ENCODE measurements around the gene SLK. TPM values are rescaled to one million over a fixed set of nuclear protein-coding genes. Genes with fewer than 3 reads are reported as not detected.

The SLK gene
- total RNA-seq, 2 experiments from 2014 or later: 20.5 to 20.8 TPM

GRCh38 chr10:103947799-103948516 lies 19.0 kb upstream of the SLK start:
- no peaks in the 10 kb centered on the region for H3K27me3 Mint-ChIP-seq
- CTCF ChIA-PET: no interaction called here
- peaks cover 9% of the 10 kb centered on the region for H3K4me1 Mint-ChIP-seq (ENCODE audit: low read depth)
- DNase-seq (no peak), ATAC-seq (ENCODE audit: poor library complexity) (no peak)
- intact Hi-C loops (cut with DNase I, micrococcal nuclease): no loop called here
- POLR2A ChIA-PET: no interaction called here
- H3K27ac ChIP-seq (ENCODE audit: low read depth in 1 of 2, low read length in 2 of 2): no peak overlapping the region
- no peaks in the 10 kb centered on the region for H3K9me3 Mint-ChIP-seq
- H3K9me3 ChIP-seq (ENCODE audit: control insufficient read depth in 1 of 2, insufficient read depth in 1 of 2, low read length in 2 of 2): no peaks in the 10 kb centered on the region
- no peak overlapping the region for H3K4me3 Mint-ChIP-seq
- no peaks in the 10 kb centered on the region for H3K27me3 ChIP-seq (ENCODE audit: control insufficient read depth in 1 of 2, insufficient read depth in 2 of 2, low read length in 2 of 2)
- H3K36me3 ChIP-seq (ENCODE audit: insufficient read depth, low read length): no peaks in the 10 kb centered on the region
- no peaks in the 10 kb centered on the region for H3K36me3 Mint-ChIP-seq (ENCODE audit: low read depth)
- H3K4me1 ChIP-seq (ENCODE audit: insufficient read depth, low read length): peaks cover 3% of the 10 kb centered on the region
- no peak for TF ChIP-seq CTCF (IDR thresholded peaks at IDR 0.05)
- H3K27ac Mint-ChIP-seq: no peak overlapping the region
- H3K4me3 ChIP-seq (ENCODE audit: low read length): no peak overlapping the region

GRCh38 chr10:103949728-103950127 lies 17.2 kb upstream of the SLK start:
- Mint-ChIP-seq H3K4me3 (no peak overlapping the region), H3K4me1 (ENCODE audit: low read depth) (peaks cover 9% of the 10 kb centered on the region), H3K9me3 (no peaks in the 10 kb centered on the region), H3K36me3 (ENCODE audit: low read depth) (no peaks in the 10 kb centered on the region), H3K27me3 (no peaks in the 10 kb centered on the region), H3K27ac (no peak overlapping the region)
- Histone ChIP-seq H3K4me1 (ENCODE audit: insufficient read depth, low read length) (peaks cover 3% of the 10 kb centered on the region), H3K27ac (ENCODE audit: low read depth in 1 of 2, low read length in 2 of 2) (no peak overlapping the region), H3K36me3 (ENCODE audit: insufficient read depth, low read length) (no peaks in the 10 kb centered on the region), H3K9me3 (ENCODE audit: control insufficient read depth in 1 of 2, insufficient read depth in 1 of 2, low read length in 2 of 2) (no peaks in the 10 kb centered on the region), H3K27me3 (ENCODE audit: control insufficient read depth in 1 of 2, insufficient read depth in 2 of 2, low read length in 2 of 2) (no peaks in the 10 kb centered on the region), H3K4me3 (ENCODE audit: low read length) (no peak overlapping the region)
- DNase-seq (no peak), ATAC-seq (ENCODE audit: poor library complexity) (no peak)
- intact Hi-C loops (cut with DNase I, micrococcal nuclease): no loop called here
- POLR2A ChIA-PET: no interaction called here
- CTCF ChIA-PET: no interaction called here
- no peak for TF ChIP-seq CTCF (IDR thresholded peaks at IDR 0.05)

- Histone ChIP-seq H3K36me3 (ENCODE audit: insufficient read depth, low read length) (no peaks in the 10 kb centered on the region), H3K27me3 (ENCODE audit: control insufficient read depth in 1 of 2, insufficient read depth in 2 of 2, low read length in 2 of 2) (no peaks in the 10 kb centered on the region), H3K9me3 (ENCODE audit: control insufficient read depth in 1 of 2, insufficient read depth in 1 of 2, low read length in 2 of 2) (no peaks in the 10 kb centered on the region), H3K27ac (ENCODE audit: low read depth in 1 of 2, low read length in 2 of 2) (no peak overlapping the region), H3K4me3 (ENCODE audit: low read length) (no peak overlapping the region), H3K4me1 (ENCODE audit: insufficient read depth, low read length) (peaks cover 3% of the 10 kb centered on the region)
- Mint-ChIP-seq H3K27ac (no peak overlapping the region), H3K27me3 (no peaks in the 10 kb centered on the region), H3K36me3 (ENCODE audit: low read depth) (no peaks in the 10 kb centered on the region), H3K4me3 (no peak overlapping the region), H3K4me1 (ENCODE audit: low read depth) (peaks cover 9% of the 10 kb centered on the region), H3K9me3 (no peaks in the 10 kb centered on the region)
- no peak for TF ChIP-seq CTCF (IDR thresholded peaks at IDR 0.05)
- intact Hi-C loops (cut with DNase I, micrococcal nuclease): no loop called here
- DNase-seq: no peak
- ATAC-seq (ENCODE audit: poor library complexity): no peak
- ChIA-PET CTCF (no interaction called here), POLR2A (no interaction called here)
Measured at GRCh38 chr10:103951183-103951582, 15.8 kb upstream of the SLK start.
